GM12878 (cell line): ENCODE results near the gene PLEKHH2. TPM values are rescaled to one million over a fixed set of nuclear protein-coding genes. Genes with fewer than 3 reads are reported as not detected.

ENCODE experiments used
- ATAC-seq: fragments of 200-7000 bp; cut with Tn5 transposase; 3 replicates; pipeline ENCODE4 v1.9.1; 2020; ENCODE audit warnings: mild to moderate bottlenecking, moderate library complexity
- BruUV-seq: library from RNA; stranded (reverse); fragments of 400-500 nt; replicated peaks from 2 replicates; lab custom pipeline; 2021; lab: Mats Ljungman, UMichigan
- CTCF ChIA-PET: fragments of 300-600 bp; sonication (Branson Sonifier 250); formaldehyde crosslinking; extraction: SDS; loops from one replicate; lab custom pipeline; 2021; ENCODE audit warnings: inconsistent platforms; lab: Yijun Ruan, JAX
- POLR2A ChIA-PET: fragments of 350-600 bp; formaldehyde crosslinking; extraction: SDS; loops from one replicate; lab custom pipeline; 2021; ENCODE audit warnings: inconsistent platforms; lab: Charles Lee
- RAD21 ChIA-PET: fragments of 300-600 bp; sonication (Branson Sonifier 250); formaldehyde crosslinking; loops from one replicate; lab custom pipeline; 2023; ENCODE audit warnings: antibody characterized with exemption; ENCODE audit not compliant: unreplicated experiment; lab: Charles Lee
- SMC1A ChIA-PET: fragments of 300-600 bp; sonication (Branson Sonifier 250); formaldehyde crosslinking; loops from one replicate; lab custom pipeline; 2023; ENCODE audit not compliant: unreplicated experiment, uncharacterized antibody; lab: Charles Lee
- DNase-seq: peaks from one replicate; pipeline ENCODE4 v3.0.0-alpha.2; 2011; ENCODE audit warnings: low read depth, low spot score
- FAIRE-seq: peaks from 3 replicates; lab custom pipeline; 2011; peaks lifted over from hg19 to GRCh38; lab: Jason Lieb, UNC
- H2AFZ ChIP-seq: 2 replicates; pipeline ENCODE4 v1.6.0; 2011; ENCODE audit warnings: low read depth, low read length, control low read depth; ENCODE audit not compliant: control insufficient read depth
- H3K27ac ChIP-seq: 2 replicates; pipeline ENCODE4 v1.5.1; 2011; ENCODE audit warnings: control low read depth; ENCODE audit not compliant: control insufficient read depth, insufficient read depth
- H3K27me3 ChIP-seq, 2 experiments: replicated peaks in 1 of 2; 2 replicates each; pipeline versions ENCODE4 v1.6.0 to v1.6.1; 2011; ENCODE audit warnings: low read length in 1 of 2; ENCODE audit not compliant: control insufficient read depth in 2 of 2, insufficient read depth in 2 of 2
- H3K36me3 ChIP-seq, 2 experiments: 2 replicates each; pipeline ENCODE4 v1.5.1; 2011; ENCODE audit warnings: low read length in 1 of 2; ENCODE audit not compliant: control insufficient read depth in 2 of 2, insufficient read depth in 2 of 2
- H3K4me1 ChIP-seq: 2 replicates; pipeline ENCODE4 v1.6.1; 2011; ENCODE audit warnings: mild to moderate bottlenecking, low read length, moderate library complexity, mixed read lengths; ENCODE audit not compliant: control insufficient read depth, insufficient read depth
- H3K4me2 ChIP-seq: 2 replicates; pipeline ENCODE4 v1.6.0; 2011; ENCODE audit warnings: control low read depth; ENCODE audit not compliant: control insufficient read depth, insufficient read depth
- H3K4me3 ChIP-seq: fragments of 200-600 bp; sonication (generic); 2 replicates; pipeline ENCODE4 v1.5.1; 2016
- H3K79me2 ChIP-seq: 2 replicates; pipeline ENCODE4 v1.6.0; 2011; ENCODE audit warnings: low read length; ENCODE audit not compliant: control insufficient read depth, insufficient read depth
- H3K9ac ChIP-seq: 2 replicates; pipeline ENCODE4 v1.8.0; 2011; ENCODE audit warnings: low read length, control low read depth, mixed read lengths; ENCODE audit not compliant: control insufficient read depth, insufficient read depth
- H3K9me3 ChIP-seq: replicated peaks from 3 replicates; pipeline ENCODE4 v1.5.1; 2011; ENCODE audit warnings: mild to moderate bottlenecking, low read length; ENCODE audit not compliant: control insufficient read depth, insufficient read depth
- H4K20me1 ChIP-seq: 2 replicates; pipeline ENCODE4 v1.6.0; 2011; ENCODE audit not compliant: control insufficient read depth, insufficient read depth
- CREB1 ChIP-seq: IDR thresholded peaks from 2 replicates; pipeline ENCODE4 v1.6.1; 2012; ENCODE audit warnings: low read depth, mild to moderate bottlenecking, inconsistent platforms
- FOS ChIP-seq: IDR thresholded peaks from 3 replicates; pipeline ENCODE4 v1.6.1; 2011; ENCODE audit warnings: borderline replicate concordance; ENCODE audit not compliant: insufficient read length; ENCODE audit errors: extremely low read depth
- IKZF2 ChIP-seq, 2 experiments: fragments of 450-650 bp; IDR thresholded peaks; 2 replicates each; pipeline ENCODE4 v1.6.1; 2017; ENCODE audit warnings: mild to moderate bottlenecking in 2 of 2, moderate library complexity in 2 of 2
- JUNB ChIP-seq: IDR thresholded peaks from 2 replicates; pipeline ENCODE4 v1.6.1; 2016; ENCODE audit warnings: antibody characterized with exemption, mild to moderate bottlenecking
- KDM1A ChIP-seq: fragments of 200-600 bp; sonication (generic); IDR thresholded peaks from 2 replicates; pipeline ENCODE4 v1.6.1; 2016; ENCODE audit warnings: borderline replicate concordance
- MEF2A ChIP-seq: IDR thresholded peaks from 2 replicates; pipeline ENCODE4 v1.6.1; 2011; ENCODE audit warnings: low read depth, mild to moderate bottlenecking, low read length, moderate library complexity; ENCODE audit not compliant: insufficient read depth
- MYC ChIP-seq: IDR thresholded peaks from 2 replicates; pipeline ENCODE4 v1.6.1; 2011; ENCODE audit warnings: mild to moderate bottlenecking, low read length, moderate library complexity, inconsistent platforms; ENCODE audit not compliant: insufficient read depth, insufficient replicate concordance, insufficient read length, severe bottlenecking
- SMC3 ChIP-seq: IDR thresholded peaks from 2 replicates; pipeline ENCODE4 v1.6.1; 2011; ENCODE audit warnings: low read length, improper control_type of control experiment, borderline replicate concordance
- SP1 ChIP-seq: IDR thresholded peaks from one replicate; pipeline ENCODE4 v1.6.1; 2011; ENCODE audit warnings: low read depth, low read length
- TARDBP ChIP-seq: IDR thresholded peaks from 2 replicates; pipeline ENCODE4 v1.6.1; 2016; ENCODE audit warnings: borderline replicate concordance
- WRNIP1 ChIP-seq: IDR thresholded peaks from 2 replicates; pipeline ENCODE4 v1.6.1; 2011; ENCODE audit warnings: low read depth, low read length, improper control_type of control experiment, borderline replicate concordance
- in situ Hi-C: fragments of 300-500 bp; cut with MboI; formaldehyde crosslinking; loops from 9 replicates; pipeline ENCODE4 v1.14.3; 2018; ENCODE audit warnings: mixed read lengths
- intact Hi-C: fragments of 100-400 bp; cut with micrococcal nuclease; formaldehyde crosslinking; loops from one replicate; pipeline ENCODE4 v1.14.2; 2022; ENCODE audit not compliant: unreplicated experiment
- polyA plus RNA-seq, 11 experiments: library from polyadenylated mRNA; depleted of rRNA in 4 of 11; unstranded in 6 of 11; stranded (reverse) in 5 of 11; fragments of >200 nt; fragmentation: Nextera tagmentation in 4 of 11; fragmentation: Illumina TruSeq in 1 of 11; extraction: Ambion mirVana in 4 of 11; extraction: Trizol in 1 of 11; gene quantifications; 1 replicate in 1 of 11; 2 replicates in 10 of 11; pipeline versions ENCODE4 v1.2.1 to v1.2.3, GENCODE V29; 2011 to 2016; ENCODE audit warnings: inconsistent platforms in 2 of 11, missing spikeins in 2 of 11, low read depth in 1 of 11
- total RNA-seq, 4 experiments: library from RNA; depleted of rRNA in 3 of 4; stranded (reverse); fragments of >200 nt in 3 of 4; fragmentation: Illumina TruSeq in 1 of 4; extraction: Trizol in 1 of 4; gene quantifications; 2 replicates each; pipeline versions ENCODE4 v1.2.1 to v1.2.3, GENCODE V29; 2013 to 2021
- TF ChIP-seq, protein P1 (sequence below): fragments of 150-350 bp; IDR thresholded peaks from 2 replicates; pipeline ENCODE4 v1.6.1; 2016; ENCODE audit warnings: low read depth, low read length
- TF ChIP-seq, protein P2 (sequence below): IDR thresholded peaks from 2 replicates; pipeline ENCODE4 v1.6.1; 2012; ENCODE audit warnings: mild to moderate bottlenecking, low read depth, low read length
- TF ChIP-seq, protein P3 (sequence below): IDR thresholded peaks from 2 replicates; pipeline ENCODE4 v1.6.1; 2012; ENCODE audit warnings: low read length, inconsistent platforms

Gene PLEKHH2
- total and polyA plus RNA-seq, 10 of the 15 experiments (the other 5 are each of a cell fraction or from before 2014, with no cell fraction given): not detected

DNA sequence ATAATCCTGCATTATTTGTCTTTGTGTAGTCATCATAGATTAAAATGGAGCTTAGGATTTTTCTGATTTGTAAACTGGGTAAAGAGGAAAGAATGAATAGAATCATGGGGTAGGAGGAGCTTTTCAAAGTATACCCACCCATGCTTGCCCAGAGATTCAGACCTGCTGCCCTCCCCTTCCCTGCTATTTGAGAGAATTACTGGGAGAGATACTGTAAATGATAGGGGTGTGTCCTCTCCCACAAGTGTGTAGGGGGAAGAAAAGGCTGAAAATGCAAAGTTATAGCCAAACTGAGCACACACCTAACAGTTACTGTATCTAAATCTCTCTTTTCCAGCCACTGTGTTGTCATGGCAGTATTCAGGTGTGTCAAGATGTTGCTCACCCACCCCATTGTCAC, 115.2 kb downstream of the PLEKHH2 start:
- ChIA-PET POLR2A (interaction anchor here (0.6 kb wide), 2 partner anchors 73 to 680 kb away, joined by 3 read pairs; no protein-coding TSS in a partner anchor), RAD21 (no interaction called here), CTCF (no interaction called here), SMC1A (interaction anchor here (0.7 kb wide), 1 partner anchor 8 kb away, joined by 3 read pairs; no protein-coding TSS in a partner anchor)
- DNase-seq (no peak), FAIRE-seq (no peak), ATAC-seq (no peak)
- Histone ChIP-seq H3K4me1 (no peaks in the 10 kb centered on the region), H3K79me2 (no peaks in the 10 kb centered on the region), H4K20me1 (no peaks in the 10 kb centered on the region), H3K27ac (no peak overlapping the region), H3K27me3 (peaks cover 0 to 3% of the 10 kb centered on the region in 2 experiments; a peak in 1 of 4 replicates), H3K36me3 (no peaks in the 10 kb centered on the region), H3K4me2 (no peak overlapping the region), H3K9me3 (no peaks in the 10 kb centered on the region), H3K4me3 (no peak overlapping the region), H2AFZ (no peak overlapping the region), H3K9ac (no peak overlapping the region)
- BruUV-seq: no TSS peak
- in situ Hi-C loops: no loop called here
- intact Hi-C loops: no loop called here
- TF ChIP-seq, protein P1, sequence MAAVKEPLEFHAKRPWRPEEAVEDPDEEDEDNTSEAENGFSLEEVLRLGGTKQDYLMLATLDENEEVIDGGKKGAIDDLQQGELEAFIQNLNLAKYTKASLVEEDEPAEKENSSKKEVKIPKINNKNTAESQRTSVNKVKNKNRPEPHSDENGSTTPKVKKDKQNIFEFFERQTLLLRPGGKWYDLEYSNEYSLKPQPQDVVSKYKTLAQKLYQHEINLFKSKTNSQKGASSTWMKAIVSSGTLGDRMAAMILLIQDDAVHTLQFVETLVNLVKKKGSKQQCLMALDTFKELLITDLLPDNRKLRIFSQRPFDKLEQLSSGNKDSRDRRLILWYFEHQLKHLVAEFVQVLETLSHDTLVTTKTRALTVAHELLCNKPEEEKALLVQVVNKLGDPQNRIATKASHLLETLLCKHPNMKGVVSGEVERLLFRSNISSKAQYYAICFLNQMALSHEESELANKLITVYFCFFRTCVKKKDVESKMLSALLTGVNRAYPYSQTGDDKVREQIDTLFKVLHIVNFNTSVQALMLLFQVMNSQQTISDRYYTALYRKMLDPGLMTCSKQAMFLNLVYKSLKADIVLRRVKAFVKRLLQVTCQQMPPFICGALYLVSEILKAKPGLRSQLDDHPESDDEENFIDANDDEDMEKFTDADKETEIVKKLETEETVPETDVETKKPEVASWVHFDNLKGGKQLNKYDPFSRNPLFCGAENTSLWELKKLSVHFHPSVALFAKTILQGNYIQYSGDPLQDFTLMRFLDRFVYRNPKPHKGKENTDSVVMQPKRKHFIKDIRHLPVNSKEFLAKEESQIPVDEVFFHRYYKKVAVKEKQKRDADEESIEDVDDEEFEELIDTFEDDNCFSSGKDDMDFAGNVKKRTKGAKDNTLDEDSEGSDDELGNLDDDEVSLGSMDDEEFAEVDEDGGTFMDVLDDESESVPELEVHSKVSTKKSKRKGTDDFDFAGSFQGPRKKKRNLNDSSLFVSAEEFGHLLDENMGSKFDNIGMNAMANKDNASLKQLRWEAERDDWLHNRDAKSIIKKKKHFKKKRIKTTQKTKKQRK: no peak
- TF ChIP-seq WRNIP1 (no peak), IKZF2 (IDR thresholded peaks at IDR 0.05) (no peak), MEF2A (no peak), FOS (no peak), JUNB (no peak), TARDBP (no peak), SP1 (no peak), CREB1 (no peak), KDM1A (no peak), MYC (no peak), SMC3 (no peak)
- TF ChIP-seq, protein P2, sequence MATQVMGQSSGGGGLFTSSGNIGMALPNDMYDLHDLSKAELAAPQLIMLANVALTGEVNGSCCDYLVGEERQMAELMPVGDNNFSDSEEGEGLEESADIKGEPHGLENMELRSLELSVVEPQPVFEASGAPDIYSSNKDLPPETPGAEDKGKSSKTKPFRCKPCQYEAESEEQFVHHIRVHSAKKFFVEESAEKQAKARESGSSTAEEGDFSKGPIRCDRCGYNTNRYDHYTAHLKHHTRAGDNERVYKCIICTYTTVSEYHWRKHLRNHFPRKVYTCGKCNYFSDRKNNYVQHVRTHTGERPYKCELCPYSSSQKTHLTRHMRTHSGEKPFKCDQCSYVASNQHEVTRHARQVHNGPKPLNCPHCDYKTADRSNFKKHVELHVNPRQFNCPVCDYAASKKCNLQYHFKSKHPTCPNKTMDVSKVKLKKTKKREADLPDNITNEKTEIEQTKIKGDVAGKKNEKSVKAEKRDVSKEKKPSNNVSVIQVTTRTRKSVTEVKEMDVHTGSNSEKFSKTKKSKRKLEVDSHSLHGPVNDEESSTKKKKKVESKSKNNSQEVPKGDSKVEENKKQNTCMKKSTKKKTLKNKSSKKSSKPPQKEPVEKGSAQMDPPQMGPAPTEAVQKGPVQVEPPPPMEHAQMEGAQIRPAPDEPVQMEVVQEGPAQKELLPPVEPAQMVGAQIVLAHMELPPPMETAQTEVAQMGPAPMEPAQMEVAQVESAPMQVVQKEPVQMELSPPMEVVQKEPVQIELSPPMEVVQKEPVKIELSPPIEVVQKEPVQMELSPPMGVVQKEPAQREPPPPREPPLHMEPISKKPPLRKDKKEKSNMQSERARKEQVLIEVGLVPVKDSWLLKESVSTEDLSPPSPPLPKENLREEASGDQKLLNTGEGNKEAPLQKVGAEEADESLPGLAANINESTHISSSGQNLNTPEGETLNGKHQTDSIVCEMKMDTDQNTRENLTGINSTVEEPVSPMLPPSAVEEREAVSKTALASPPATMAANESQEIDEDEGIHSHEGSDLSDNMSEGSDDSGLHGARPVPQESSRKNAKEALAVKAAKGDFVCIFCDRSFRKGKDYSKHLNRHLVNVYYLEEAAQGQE: no peak
- TF ChIP-seq, protein P3, sequence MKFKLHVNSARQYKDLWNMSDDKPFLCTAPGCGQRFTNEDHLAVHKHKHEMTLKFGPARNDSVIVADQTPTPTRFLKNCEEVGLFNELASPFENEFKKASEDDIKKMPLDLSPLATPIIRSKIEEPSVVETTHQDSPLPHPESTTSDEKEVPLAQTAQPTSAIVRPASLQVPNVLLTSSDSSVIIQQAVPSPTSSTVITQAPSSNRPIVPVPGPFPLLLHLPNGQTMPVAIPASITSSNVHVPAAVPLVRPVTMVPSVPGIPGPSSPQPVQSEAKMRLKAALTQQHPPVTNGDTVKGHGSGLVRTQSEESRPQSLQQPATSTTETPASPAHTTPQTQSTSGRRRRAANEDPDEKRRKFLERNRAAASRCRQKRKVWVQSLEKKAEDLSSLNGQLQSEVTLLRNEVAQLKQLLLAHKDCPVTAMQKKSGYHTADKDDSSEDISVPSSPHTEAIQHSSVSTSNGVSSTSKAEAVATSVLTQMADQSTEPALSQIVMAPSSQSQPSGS: no peak
